ENCODE results near the gene CPED1.

- TF ChIP-seq CTCF (IDR thresholded peaks at IDR 0.05) (no peak), ESRRA (CRISPR knock-in tag; IDR thresholded peaks at IDR 0.05; ENCODE audit: borderline replicate concordance) (no peak), E2F4 (CRISPR knock-in tag; IDR thresholded peaks at IDR 0.05; ENCODE audit: borderline replicate concordance, low read depth) (no peak)
Observed at GRCh38 chr7:121182281-121182680, 193.8 kb downstream of the CPED1 start.

Measured in WTC11 (cell line).